ENCODE data around the gene KCNJ4.

GRCh38 chr22:38406617-38407016, 48.4 kb downstream of the KCNJ4 start:
- no peak for TF ChIP-seq CTCF (optimal IDR thresholded peaks at IDR 0.05 in 1 of 3, IDR thresholded peaks at IDR 0.05 in 1 of 3, conservative IDR thresholded peaks at IDR 0.05 in 1 of 3; ENCODE audit: extremely low read depth in 1 of 3, insufficient read depth in 2 of 3, low read length in 3 of 3)
- no peak for TF ChIP-seq EZH2 (IDR thresholded peaks at IDR 0.05; ENCODE audit: low read length)
